Skin of body (tissue), 2 donors: Measurements from ENCODE around the gene MUS81. TPM values are rescaled to one million over a fixed set of nuclear protein-coding genes. Genes with fewer than 3 reads are reported as not detected.
A peak's percentile ranks its signal among the peaks of the same experiment; 100 is the strongest.

Source experiments
- DNase-seq: peaks from one replicate; lab custom pipeline; 2025; lab: John Stamatoyannopoulos, UW
- total RNA-seq: library from RNA; depleted of rRNA; stranded (reverse); fragments of >200 nt; gene quantifications from one replicate; pipeline ENCODE4 v1.2.3, GENCODE V29; 2014

The MUS81 gene
- total RNA-seq, 1 donor from 2014 or later = 24.0 TPM

GRCh38 chr11:65871811-65872548, 11.7 kb downstream of the MUS81 start:
- DNase-seq = no peak

GRCh38 chr11:65872586-65873317, 12.5 kb downstream of the MUS81 start, which contains the start of gene EFEMP2:
Gene EFEMP2, minus strand, starts transcription at chr11:65872800. Its CDS starts 446 bp downstream, at chr11:65872354.
- DNase-seq = peak; percentile 65

- peak; percentile 89 for DNase-seq
Observed at GRCh38 chr11:65873318-65874156, 13.3 kb downstream of the MUS81 start.

GRCh38 chr11:65879617-65880016, 19.4 kb downstream of the MUS81 start, which contains the start of gene CTSW:
Gene CTSW, plus strand, starts transcription at chr11:65879837. Its CDS starts 18 bp downstream, at chr11:65879855.
- DNase-seq = no peak

- no peak for DNase-seq
Observed at GRCh38 chr11:65880027-65880426, 19.8 kb downstream of the MUS81 start.

- no peak for DNase-seq
Observed at GRCh38 chr11:65880844-65881421, 20.7 kb downstream of the MUS81 start.

- DNase-seq = no peak
Observed at GRCh38 chr11:65882120-65883057, 22.2 kb downstream of the MUS81 start.

GRCh38 chr11:65883058-65883761, 23.0 kb downstream of the MUS81 start:
- no peak for DNase-seq

GRCh38 chr11:65883786-65884715, 23.8 kb downstream of the MUS81 start:
- DNase-seq = no peak

GRCh38 chr11:65884716-65885092, 24.5 kb downstream of the MUS81 start:
- DNase-seq = peak; percentile 34

GRCh38 chr11:65885231-65885630, 25.0 kb downstream of the MUS81 start:
- DNase-seq = no peak

GRCh38 chr11:65885808-65886536, 25.7 kb downstream of the MUS81 start:
- DNase-seq = no peak

- DNase-seq = no peak
Observed at GRCh38 chr11:65886826-65887722, 26.8 kb downstream of the MUS81 start.

- no peak for DNase-seq
Observed at GRCh38 chr11:65887723-65888162, 27.5 kb downstream of the MUS81 start.

GRCh38 chr11:65888163-65888814, 28.1 kb downstream of the MUS81 start, which contains the start of gene FIBP:
Gene FIBP, minus strand, starts transcription at chr11:65888471. Its CDS starts 53 bp downstream, at chr11:65888418.
- peak; percentile 98 for DNase-seq
